Stimulated activated CD4-positive, alpha-beta T cell treated with anti-CD3 and anti-CD28 coated beads, Interleukin-2, amount 100 ng/mL, for 4 hours (primary cell): Measurements from ENCODE around the gene KRTAP4-6.
"Not testable (repeated sequence)": the region's sequence is repeated elsewhere in the genome, so short reads cannot be mapped to it uniquely, and the experiment has no call there.

Experiments used
- DNase-seq: peaks from one replicate; pipeline ENCODE4 v3.0.0-alpha.2; 2020; ENCODE audit warnings: low read depth

KRTAP4-6 gene

GRCh38 chr17:41147531-41148204 lies 7.3 kb upstream of the KRTAP4-6 start:
- no peak for DNase-seq

GRCh38 chr17:41145261-41145660 lies 4.9 kb upstream of the KRTAP4-6 start:
- DNase-seq: no peak

- no peak for DNase-seq
Measured at GRCh38 chr17:41144846-41145245, 4.5 kb upstream of the KRTAP4-6 start.

- DNase-seq: no peak
Measured at GRCh38 chr17:41141361-41141760, 1.0 kb upstream of the KRTAP4-6 start.

- not testable (repeated sequence) for DNase-seq
Measured at GRCh38 chr17:41139865-41140264, 479 bp downstream of the KRTAP4-6 start.

GRCh38 chr17:41133880-41134735 lies 6.2 kb downstream of the KRTAP4-6 start:
- DNase-seq: no peak

GRCh38 chr17:41131979-41132378 lies 8.4 kb downstream of the KRTAP4-6 start:
- DNase-seq: no peak

- no peak for DNase-seq
Measured at GRCh38 chr17:41127371-41127770, 13.0 kb downstream of the KRTAP4-6 start.

- no peak for DNase-seq
Measured at GRCh38 chr17:41126412-41126811, 13.9 kb downstream of the KRTAP4-6 start.

GRCh38 chr17:41125064-41125463 lies 15.3 kb downstream of the KRTAP4-6 start:
- no peak for DNase-seq

GRCh38 chr17:41123991-41124371 lies 16.4 kb downstream of the KRTAP4-6 start, which contains the start of gene KRTAP4-12:
Gene KRTAP4-12 (minus strand): TSS chr17:41124182. CDS start chr17:41124122, 60 bp downstream.
- not testable (repeated sequence) for DNase-seq

- not testable (repeated sequence) for DNase-seq
Measured at GRCh38 chr17:41123292-41123990, 16.9 kb downstream of the KRTAP4-6 start.

- no peak for DNase-seq
Measured at GRCh38 chr17:41121742-41122141, 18.6 kb downstream of the KRTAP4-6 start.

GRCh38 chr17:41119696-41120690 lies 20.4 kb downstream of the KRTAP4-6 start:
- not testable (repeated sequence) for DNase-seq

- DNase-seq: no peak
Measured at GRCh38 chr17:41118721-41119120, 21.6 kb downstream of the KRTAP4-6 start.

GRCh38 chr17:41117846-41118386 lies 22.4 kb downstream of the KRTAP4-6 start, which contains the start of gene KRTAP4-11:
Gene KRTAP4-11 (minus strand): TSS chr17:41118373. CDS start chr17:41118315, 58 bp downstream.
- not testable (repeated sequence) for DNase-seq

- DNase-seq: no peak
Measured at GRCh38 chr17:41116297-41116696, 24.0 kb downstream of the KRTAP4-6 start.

- DNase-seq: no peak
Measured at GRCh38 chr17:41111151-41111885, 29.0 kb downstream of the KRTAP4-6 start.

GRCh38 chr17:41108728-41109386 lies 31.5 kb downstream of the KRTAP4-6 start:
- DNase-seq: not testable (repeated sequence)
